GM18867 (cell line): Measurements from ENCODE around the gene ZMYND19.
A peak's percentile ranks its signal among the peaks of the same experiment; 100 is the strongest.
"Not testable (repeated sequence)": the region's sequence is repeated elsewhere in the genome, so short reads cannot be mapped to it uniquely, and the experiment has no call there.

Experiments used
- ATAC-seq: cut with Tn5 transposase; IDR thresholded peaks from one replicate; pipeline ENCODE4 v1.9.1; 2021; ENCODE audit warnings: mild to moderate bottlenecking, moderate library complexity; ENCODE audit not compliant: unreplicated experiment

ZMYND19 gene

DNA sequence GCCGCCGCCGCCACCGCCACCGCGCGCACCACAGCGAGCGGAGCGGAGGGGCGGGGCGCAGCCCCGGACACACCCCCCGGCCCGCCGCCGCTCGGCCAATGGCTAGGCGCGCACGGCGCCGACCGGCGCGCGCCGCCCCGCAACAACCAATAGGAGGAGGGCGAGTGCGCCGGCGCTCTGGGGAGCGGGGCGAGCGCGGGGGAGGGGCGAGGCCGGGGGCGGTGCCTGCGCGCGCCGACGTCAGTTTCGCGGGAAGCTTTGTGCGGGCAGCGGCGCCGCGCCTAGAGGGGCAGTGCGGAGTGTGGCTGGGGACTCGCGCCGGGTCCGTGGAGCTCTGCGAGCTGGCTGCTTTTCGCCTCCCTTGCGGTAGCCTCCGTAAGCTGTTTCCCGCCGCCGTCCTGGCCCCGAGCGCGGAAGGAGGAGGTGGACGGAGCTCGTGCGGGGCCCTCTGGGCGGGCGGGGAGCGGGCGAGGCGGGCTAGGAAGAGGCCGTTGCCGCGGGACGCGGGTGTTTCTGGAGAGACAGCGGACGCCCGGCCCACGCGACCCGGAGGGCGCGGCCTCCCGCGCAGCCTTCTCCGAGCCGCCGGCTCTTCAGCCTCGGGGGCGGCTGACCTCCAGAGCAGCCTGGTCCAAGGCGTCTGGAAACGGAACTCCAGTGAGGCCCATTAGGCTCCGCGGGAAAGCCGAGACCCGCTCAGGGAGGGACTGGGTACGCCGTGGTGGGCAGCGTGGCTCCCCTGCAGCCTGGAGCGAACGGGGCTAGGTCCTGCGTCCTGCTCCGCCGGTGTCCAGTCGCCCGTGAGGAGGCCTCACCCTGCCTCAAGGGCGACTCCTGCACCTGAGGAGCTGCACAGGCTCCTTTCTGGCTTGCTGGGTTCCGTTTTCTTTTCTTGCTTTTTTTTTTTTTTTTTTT lies at the start of gene ZMYND19:
TSS of gene ZMYND19 (minus strand) at position 44 of the 915 bp plus-strand sequence. CDS start 249 bp downstream, outside the sequence.
- peak; percentile 84 for ATAC-seq

DNA sequence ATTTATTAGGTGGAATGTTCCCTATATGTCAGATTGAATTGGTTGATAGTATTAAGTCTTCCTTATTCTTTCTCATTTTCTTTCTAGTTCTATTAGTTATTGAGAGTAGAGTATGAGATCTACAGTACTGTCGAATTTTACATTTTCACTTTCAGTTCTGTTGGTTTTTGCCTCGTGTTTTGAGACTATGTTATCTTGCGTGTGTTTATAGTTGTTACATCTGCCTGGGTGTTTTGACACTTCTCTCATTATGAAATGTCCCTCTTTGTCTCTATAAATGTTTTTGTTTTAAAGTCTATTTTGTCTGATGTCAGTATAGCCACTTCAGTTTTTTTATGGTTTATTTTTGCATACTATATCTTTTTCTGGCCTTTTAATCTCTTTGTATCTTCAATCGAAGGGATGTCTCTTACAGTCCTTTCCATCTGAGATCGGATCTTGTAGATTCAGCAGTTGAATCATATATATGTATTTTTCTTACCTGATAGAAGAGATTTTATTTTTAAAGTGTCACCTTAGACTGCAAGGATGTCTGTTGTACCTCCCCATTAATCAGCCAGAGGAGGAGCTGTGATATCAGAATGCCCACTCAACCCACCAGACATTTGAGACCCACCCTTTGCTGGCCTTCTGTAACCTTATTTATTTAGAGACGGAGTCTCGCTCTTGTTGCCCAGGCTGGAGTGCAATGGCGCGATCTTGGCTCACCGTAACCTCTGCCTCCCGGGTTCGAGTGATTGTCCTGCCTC lies 49.2 kb upstream of the ZMYND19 start:
- ATAC-seq, result no peak

DNA sequence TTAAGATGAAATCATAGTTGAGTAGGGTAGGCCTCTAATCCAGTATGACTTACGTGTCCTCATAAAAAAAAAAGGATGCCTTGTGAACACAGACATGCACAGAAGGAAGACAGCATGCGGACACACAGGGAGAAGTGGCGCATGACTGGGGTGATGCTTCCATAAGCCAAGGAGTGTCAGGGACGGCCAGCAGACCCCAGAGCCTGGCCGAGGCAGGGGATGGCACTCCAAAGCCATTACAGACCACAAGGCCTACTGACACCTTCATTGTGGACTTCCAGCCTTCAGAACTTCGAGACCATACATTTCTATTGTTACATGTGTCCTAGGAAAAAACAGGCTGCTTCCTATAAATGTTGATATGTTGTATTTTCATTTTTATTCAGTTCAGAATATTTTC lies 48.4 kb upstream of the ZMYND19 start:
- no peak for ATAC-seq

GRCh38 chr9:137634016-137634415 lies 43.7 kb upstream of the ZMYND19 start:
- ATAC-seq, result no peak

- no peak for ATAC-seq
These were observed 42.2 kb upstream of the ZMYND19 start for GRCh38 chr9:137632230-137633161.

DNA sequence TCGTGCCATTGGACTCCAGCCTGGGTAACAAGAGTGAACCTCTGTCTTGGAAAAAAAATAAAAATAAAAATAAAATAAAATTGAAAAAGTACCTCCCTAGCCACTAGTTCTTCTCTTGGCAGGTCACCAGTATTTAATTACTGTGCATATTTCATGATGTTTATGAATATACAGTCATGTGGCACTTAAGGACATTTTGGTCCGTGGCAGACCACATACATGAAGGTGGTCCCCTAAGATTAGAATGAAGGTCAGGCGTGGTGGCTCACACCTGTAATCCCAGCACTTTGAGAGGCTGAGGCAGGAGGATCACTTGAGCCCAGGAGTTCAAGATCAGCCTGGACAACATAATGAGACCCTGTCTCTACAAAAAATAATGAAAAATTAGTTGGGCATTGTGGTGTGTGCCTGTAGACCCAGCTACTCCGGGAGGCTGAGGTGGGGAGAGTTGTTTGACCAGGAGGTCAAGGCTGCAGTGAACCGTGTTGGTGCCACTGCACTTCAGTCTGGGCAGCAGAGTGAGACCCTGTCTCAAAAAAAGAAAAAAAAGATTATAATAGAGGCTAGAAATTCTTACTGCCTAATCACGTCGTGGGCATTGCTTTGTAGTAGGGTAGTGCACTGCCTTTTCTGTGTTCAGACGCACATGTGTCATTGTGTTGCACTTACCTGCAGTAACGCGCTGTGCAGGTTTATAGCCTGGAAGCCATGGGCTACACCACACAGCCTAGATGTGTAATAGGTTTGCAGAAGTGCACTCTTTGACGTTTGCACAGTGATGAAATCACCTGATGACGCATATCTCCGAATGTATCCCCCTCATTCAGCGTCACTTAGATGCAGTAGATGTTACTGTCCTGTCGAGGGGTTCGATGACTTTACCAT lies 41.3 kb upstream of the ZMYND19 start:
- ATAC-seq, result no peak

- no peak for ATAC-seq
These were observed 40.4 kb upstream of the ZMYND19 start for GRCh38 chr9:137630679-137631078.

- no peak for ATAC-seq
These were observed 39.8 kb upstream of the ZMYND19 start for GRCh38 chr9:137630126-137630525.

- ATAC-seq, result not testable (repeated sequence)
These were observed 37.1 kb upstream of the ZMYND19 start for GRCh38 chr9:137627406-137627805.

DNA sequence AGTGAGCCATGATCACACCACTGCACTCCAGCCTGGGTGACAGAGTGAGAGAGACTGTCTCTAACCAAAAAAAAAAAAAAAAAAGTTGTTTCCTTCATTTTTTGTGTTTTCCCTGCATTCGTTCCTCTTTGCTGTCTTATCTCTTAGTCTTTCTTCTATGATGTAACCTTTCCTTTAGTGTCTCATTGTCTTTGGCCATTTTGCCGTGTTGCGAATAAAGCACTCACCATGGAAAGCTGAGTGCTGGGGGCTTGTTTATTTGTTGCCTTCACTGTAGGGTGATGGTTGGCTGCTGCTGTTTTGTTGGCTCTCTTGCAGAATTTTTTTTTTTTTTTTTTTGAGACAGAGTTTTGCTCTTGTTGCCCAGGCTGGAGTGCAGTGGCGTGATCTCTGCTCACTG lies 36.2 kb upstream of the ZMYND19 start:
- no peak for ATAC-seq

- ATAC-seq, result not testable (repeated sequence)
These were observed 31.9 kb upstream of the ZMYND19 start for GRCh38 chr9:137622211-137622610.

DNA sequence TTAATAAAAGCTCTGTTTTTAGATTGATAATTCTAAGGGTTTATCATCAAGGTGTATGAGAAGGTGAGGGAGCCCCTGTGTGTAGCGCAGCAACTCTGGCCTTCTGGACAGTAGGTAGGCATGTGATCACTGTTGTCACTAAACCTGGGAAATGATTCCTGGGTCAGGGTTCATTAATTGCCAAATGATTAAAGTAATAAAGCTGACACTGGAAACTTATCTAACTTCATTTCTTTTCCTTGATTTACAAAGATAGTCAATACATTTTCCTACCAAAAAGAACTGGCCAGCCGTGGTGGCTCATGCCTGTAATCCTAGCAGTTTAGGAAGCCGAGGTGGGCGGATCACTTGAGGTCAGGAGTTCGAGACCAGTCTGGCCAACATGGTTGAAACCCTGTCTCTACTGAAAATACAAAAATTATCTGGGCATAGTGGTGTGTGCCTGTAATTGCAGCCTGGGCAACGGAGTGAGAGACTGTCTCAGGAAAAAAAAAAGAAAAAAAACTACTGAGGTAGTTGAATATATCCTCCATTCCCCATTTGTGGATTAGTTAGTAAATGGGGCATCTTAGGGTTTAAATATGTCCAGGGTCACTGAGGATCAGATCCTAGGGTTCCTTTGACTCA lies 30.9 kb upstream of the ZMYND19 start:
- no peak for ATAC-seq

- no peak for ATAC-seq
These were observed 30.3 kb upstream of the ZMYND19 start for GRCh38 chr9:137620581-137620980.

DNA sequence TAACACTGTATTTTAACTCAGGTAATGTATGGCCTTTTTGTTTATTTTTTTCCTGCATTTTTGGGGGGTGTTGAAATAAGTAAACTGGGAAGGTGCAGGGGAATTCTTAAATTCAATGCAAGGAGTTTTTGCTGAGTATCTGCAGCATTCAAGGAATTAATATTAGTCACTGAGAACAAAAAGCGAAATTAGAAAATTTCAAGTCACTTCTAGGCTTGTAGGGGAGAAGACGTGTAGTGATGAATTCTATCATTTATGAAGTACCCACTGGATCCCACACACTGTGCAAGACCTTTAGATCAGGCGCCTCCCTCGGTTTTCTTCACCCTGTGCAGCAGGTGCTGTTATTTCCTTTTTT lies 29.7 kb upstream of the ZMYND19 start:
- ATAC-seq, result no peak

- peak; percentile 14 for ATAC-seq
These were observed 29.1 kb upstream of the ZMYND19 start for GRCh38 chr9:137619240-137620047.

GRCh38 chr9:137618105-137619067 lies 28.1 kb upstream of the ZMYND19 start, which contains the start of gene EHMT1:
Gene EHMT1 (plus strand): TSS chr9:137619005. CDS start chr9:137619029, 24 bp downstream.
- ATAC-seq, result peak; percentile 74

DNA sequence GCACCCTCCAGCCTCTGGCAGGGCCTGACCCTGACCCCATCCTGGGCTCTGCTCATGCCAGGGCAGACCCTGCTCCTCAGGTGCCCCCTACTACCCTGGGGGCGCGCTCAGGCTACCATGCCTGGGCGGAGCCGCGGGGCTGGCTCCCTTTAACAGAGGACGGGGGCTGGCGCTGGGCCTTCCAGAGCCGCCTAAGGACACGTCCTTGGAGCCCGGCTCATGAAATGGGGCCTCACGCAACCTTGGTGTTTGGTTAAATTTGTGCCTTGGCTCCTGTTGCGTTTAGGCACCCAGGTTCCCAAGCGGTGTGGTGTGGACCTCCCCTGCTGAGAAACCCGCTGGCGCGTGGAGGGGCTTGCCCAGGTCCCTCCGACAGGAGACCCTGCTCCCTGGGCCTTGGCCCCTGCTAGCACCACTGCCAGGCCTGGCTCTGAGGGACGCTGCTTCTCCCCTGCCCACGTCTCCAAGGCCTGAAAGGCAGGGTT lies 25.1 kb upstream of the ZMYND19 start:
- ATAC-seq, result no peak
